ENCODE results near the gene ECHS1.
"Not testable (repeated sequence)": the region's sequence is repeated elsewhere in the genome, so short reads cannot be mapped to it uniquely, and the experiment has no call there.

ECHS1 gene
- long read RNA-seq, donor 1, transcript ECHS1-201 (8 exons, 1,617 nt): major isoform, 110 of 127 reads
- long read RNA-seq, donor 1, partial matches to known transcripts: 17 of 127 reads
- long read RNA-seq, donor 1, other reads (novel, unspliced or antisense): 0 of 127 reads
- long read RNA-seq, donor 2, transcript ECHS1-201 (8 exons, 1,617 nt): major isoform, 56 of 56 reads
- long read RNA-seq, donor 2, partial matches to known transcripts: 0 of 56 reads
- long read RNA-seq, donor 2, other reads (novel, unspliced or antisense): 0 of 56 reads
- long read RNA-seq, donor 3, transcript ECHS1-201 (8 exons, 1,617 nt): major isoform, 49 of 59 reads
- long read RNA-seq, donor 3, partial matches to known transcripts: 10 of 59 reads
- long read RNA-seq, donor 3, other reads (novel, unspliced or antisense): 0 of 59 reads
- long read RNA-seq, donor 4, transcript ECHS1-201 (8 exons, 1,617 nt): major isoform, 83 of 106 reads
- long read RNA-seq, donor 4, partial matches to known transcripts: 23 of 106 reads
- long read RNA-seq, donor 4, other reads (novel, unspliced or antisense): 0 of 106 reads
- long read RNA-seq, donor 5, transcript ECHS1-201 (8 exons, 1,617 nt): major isoform, 112 of 124 reads
- long read RNA-seq, donor 5, partial matches to known transcripts: 12 of 124 reads
- long read RNA-seq, donor 5, other reads (novel, unspliced or antisense): 0 of 124 reads
- long read RNA-seq, donor 6, transcript ECHS1-201 (8 exons, 1,617 nt): major isoform, 89 of 125 reads
- long read RNA-seq, donor 6, partial matches to known transcripts: 36 of 125 reads
- long read RNA-seq, donor 6, other reads (novel, unspliced or antisense): 0 of 125 reads
- long read RNA-seq, donor 7, transcript ECHS1-201 (8 exons, 1,617 nt): major isoform, 167 of 264 reads
- long read RNA-seq, donor 7, partial matches to known transcripts: 97 of 264 reads
- long read RNA-seq, donor 7, other reads (novel, unspliced or antisense): 0 of 264 reads
- long read RNA-seq, donor 8, transcript ECHS1-201 (8 exons, 1,617 nt): major isoform, 101 of 135 reads
- long read RNA-seq, donor 8, partial matches to known transcripts: 34 of 135 reads
- long read RNA-seq, donor 8, other reads (novel, unspliced or antisense): 0 of 135 reads

- DNase-seq: peak; percentile 79
Measured at GRCh38 chr10:133373174-133374090, at the start of gene ECHS1. Gene ECHS1, minus strand, starts transcription at chr10:133373354. Its CDS starts 21 bp downstream, at chr10:133373333.

DNA sequence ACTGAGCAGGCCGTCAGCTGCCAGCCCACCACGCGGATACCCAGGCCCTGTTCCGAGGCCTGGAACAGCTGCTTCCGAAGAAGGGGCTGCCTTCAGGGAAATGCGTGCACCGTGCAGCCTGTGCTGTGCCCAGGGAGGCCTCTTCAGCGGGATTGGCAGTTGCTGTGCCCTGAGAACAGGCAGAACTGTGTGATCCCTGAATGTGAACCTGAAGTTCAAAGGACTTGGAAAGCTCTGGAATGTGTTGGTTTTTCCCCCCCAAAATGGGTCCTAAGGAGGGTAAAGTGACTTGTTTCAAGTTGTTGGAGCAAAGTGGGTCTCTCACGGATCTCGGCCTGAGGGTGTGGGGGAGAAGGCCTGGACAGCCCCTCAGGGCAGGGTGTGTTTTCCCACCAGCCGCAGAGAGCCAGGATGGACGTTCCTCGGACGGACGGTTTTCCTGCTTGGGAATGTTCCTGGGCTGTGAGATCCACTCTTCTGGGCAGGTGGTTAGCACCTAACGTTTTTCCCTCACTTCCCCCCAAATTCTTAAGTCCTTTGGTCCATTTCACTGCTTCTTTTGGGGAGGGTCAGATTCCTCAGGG, 49.2 kb upstream of the ECHS1 start:
- peak; percentile 12 for DNase-seq

GRCh38 chr10:133421336-133422222, 48.4 kb upstream of the ECHS1 start:
- DNase-seq: peak; percentile 13

DNA sequence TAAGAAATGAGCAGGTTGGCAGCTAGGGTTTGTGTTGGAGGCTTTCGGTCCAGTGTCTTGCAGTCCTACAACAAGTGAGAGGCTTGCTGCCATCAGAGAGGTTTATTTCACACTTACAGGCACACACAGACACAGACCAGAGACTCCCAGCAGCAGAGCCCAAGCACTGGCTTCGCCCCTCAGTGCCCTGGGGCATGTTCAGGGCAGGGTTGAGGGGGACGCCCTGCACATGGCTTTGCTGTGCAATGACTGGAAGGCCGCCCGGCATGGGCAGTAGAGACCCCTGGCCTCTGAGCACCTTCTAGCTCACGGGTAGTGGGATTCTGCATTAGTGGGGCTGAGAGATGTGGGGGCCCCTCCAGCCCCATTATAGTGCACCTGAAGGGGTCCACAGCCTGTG, 47.4 kb upstream of the ECHS1 start:
- DNase-seq: no peak

GRCh38 chr10:133420028-133420427, 46.9 kb upstream of the ECHS1 start:
- no peak for DNase-seq

DNA sequence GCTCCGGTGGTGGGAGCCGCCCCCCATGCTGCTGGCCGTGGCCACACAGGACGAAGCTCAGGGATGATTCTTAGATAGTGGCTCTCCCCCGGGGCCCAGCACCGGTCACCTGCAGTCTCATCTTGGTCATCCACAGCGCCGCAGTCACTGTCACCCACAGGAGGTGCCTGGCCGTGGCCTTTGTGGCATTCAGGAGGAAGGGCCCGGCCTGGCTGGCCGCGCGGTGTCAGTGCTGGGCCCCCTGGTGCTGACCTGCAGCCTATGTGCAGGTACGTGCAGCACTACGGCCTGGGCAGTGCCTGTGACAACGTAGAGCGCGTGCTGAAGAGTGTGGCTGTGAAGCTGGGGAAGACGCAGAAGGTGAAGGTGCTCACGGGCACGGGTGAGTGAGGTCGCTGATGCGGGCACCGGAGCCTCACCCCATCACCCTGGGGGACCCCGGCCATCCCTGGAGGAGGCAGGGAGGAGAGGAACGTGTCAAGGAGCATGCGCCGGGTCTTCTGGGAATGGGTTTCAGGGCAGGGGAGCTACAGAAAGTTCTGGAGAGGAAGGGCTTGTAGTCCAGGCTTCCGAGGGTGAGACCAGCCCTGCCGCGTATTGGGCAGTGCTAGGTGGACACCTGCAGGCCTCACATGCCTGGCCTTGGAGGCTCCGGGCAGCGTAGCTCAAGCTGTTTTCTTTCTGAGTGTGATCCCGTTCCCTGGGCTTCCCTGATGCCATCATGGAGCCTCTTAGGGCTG, 46.2 kb upstream of the ECHS1 start:
- no peak for DNase-seq

DNA sequence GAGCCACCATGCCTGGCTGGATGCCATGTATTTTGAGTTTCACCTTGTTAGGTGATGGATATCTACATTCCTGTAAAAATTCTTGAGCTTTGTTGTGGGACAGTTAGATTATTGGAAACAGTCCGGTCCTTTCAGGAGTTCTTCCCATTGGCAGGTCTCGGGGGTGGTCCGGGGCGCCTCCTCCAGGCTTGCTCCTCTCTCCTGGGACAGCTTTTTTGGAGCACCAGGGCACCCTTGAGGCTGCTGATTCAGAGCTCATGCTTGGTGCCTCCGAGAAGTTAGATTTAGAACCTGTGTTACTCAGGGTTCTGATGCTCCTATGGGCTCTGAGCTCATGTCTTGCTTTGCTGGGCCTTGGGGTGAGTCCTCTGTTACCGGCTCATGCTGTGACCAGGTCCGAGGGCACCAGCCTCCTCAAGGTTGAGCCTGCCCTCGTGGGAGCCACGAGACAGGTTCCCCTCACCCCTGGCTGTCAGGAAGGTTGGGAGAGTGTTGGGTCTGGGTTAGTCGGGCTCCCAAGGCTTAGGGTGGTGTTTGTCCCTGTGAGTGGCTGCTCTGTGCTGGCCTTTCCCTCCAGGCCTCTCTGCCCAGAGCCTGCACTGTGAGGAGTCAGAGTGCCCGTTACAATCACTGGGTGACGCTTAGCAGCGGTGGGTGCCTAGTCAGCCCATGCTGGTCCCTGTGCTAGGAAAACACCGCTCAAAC, 45.3 kb upstream of the ECHS1 start:
- no peak for DNase-seq

DNA sequence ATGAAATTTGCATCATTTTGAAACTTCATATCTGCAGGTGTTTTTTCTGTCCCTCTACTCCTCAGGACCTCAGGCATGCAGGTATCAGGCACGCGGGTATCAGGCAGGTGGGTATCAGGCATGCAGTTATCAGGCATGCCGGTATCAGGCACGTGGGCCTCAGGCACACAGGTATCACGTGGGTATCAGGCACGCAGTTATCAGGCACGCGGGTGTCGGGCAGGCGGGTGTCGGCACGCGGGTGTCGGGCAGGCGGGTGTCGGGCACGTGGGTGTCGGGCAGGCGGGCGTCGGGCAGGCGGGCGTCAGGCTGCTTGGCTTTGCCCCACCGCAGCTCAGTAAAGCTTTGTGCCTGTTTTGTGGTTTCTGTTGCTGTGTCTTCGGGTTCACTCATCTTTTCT, 42.6 kb upstream of the ECHS1 start:
- no peak for DNase-seq

DNA sequence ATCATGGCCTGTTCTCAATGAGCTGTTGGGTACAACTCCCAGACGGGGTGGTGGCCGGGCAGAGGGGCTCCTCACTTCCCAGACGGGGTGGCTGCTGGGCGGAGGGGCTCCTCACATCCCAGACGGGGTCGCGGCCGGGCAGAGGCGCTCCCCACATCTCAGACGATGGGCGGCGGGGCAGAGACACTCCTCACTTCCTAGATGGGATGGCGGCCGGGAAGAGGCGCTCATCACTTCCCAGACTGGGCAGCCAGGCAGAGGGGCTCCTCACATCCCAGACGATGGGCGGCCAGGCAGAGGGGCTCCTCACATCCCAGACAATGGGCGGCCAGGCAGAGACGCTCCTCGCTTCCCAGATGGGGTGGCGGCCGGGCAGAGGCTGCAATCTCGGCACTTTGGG, 41.2 kb upstream of the ECHS1 start:
- DNase-seq: not testable (repeated sequence)

DNA sequence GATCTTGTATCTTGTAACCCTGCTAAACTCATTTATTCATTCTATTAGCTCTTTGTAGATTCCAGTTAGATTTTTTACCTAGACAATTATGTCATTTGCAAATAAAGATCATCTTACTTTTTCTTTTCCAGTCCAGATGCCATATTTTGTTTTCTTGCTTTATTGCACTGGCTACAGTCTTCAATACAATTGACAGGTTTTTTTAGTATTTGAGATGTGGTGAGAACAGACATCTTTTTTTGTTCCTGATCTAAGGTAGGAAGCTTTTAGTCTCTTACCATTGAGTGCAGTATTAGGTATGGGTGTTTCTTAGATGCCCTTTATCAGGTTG, 39.2 kb upstream of the ECHS1 start:
- DNase-seq: no peak

DNA sequence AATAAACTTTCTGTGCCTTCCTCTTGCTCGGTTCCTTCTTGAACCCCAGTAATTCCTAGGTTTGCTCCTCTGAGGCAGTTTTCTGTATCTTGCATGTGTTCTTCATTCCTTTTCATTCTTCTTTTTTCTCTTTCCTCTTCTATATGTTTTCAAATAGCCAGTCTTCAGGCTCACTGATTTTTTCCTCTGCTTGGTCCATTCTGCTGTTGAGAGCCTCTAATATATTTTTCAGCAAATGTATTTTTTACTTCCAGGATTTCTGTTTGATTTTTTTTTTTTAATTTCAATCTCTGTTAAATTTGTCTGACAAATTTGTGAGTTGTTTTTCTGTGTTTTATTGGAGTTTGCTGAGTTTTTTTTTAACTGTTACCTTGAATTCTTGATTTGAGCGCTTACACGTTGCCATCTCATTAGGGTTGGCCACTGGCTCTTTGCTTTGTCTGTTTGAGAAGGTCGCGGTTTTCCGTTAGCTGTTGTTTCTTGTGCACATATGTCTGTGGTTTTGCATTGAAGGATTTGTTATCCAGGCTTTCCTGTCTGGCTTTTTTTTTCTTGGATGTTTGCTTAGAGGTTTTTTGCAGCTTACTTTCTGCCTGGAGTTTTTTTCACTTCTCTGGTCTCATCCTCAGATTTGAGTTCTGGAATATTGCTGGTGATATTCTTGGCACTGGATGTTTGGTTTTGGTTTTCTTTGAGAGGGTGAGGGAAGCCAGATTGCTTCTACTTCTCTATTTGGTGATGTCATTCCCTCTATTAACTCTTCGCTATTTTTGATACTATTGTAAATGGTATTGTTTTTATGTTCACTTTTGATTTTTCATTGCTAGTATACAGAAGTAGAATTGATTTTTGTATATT, 38.6 kb upstream of the ECHS1 start:
- DNase-seq: no peak

- DNase-seq: no peak
Measured at GRCh38 chr10:133405844-133406527, 32.8 kb upstream of the ECHS1 start.

DNA sequence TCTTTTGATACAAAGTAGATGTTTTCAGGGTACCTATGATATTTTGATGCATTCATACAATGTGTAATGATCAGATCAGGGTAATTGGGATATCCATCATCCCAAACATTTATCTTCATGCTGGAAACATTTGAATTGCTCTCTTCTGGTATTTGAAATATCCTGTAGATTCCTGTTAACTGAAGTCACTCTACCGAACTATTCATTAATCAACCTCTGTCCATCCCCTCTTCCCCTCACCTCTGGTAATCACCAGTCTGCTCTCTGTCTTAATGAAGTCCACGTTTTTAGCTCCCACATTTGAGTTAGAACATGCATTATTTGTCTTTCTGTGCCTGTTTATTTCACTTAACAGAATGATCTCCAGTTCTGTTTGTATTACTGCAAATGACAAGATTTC, 32.1 kb upstream of the ECHS1 start:
- DNase-seq: no peak

- DNase-seq: no peak
Measured at GRCh38 chr10:133403784-133404183, 30.6 kb upstream of the ECHS1 start.

GRCh38 chr10:133403359-133403758, 30.2 kb upstream of the ECHS1 start:
- DNase-seq: no peak

GRCh38 chr10:133401981-133402725, 29.0 kb upstream of the ECHS1 start:
- DNase-seq: no peak

DNA sequence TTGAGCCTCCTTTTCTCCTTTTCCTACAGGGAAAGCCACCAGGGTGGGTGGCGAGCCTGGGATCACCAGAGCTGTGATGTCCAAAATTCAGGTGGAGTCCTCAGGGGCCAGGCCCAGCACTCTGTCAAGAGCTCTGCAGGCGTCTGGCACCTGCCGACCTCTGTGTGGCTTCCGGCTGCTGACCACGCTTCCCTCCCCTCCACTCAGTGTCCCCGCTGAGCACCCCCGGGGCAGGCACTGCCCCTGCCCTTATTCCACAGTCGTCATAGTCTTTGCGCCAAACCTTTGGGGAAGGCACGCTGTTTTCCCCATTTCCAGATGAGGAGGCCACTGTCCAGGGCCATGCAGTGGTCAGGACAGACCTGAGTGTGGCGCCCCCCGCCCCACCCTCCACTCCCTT, 28.3 kb upstream of the ECHS1 start:
- no peak for DNase-seq
